SU-DHL-6 (cell line): ENCODE results near the gene GGT6.

Experiments used
- H2AFZ ChIP-seq: fragments of 200-600 bp; sonication (generic); 2 replicates; pipeline ENCODE4 v1.6.1; 2014; ENCODE audit warnings: low read depth, mild to moderate bottlenecking, moderate library complexity, mixed read lengths, antibody characterized with exemption, low read length; ENCODE audit not compliant: severe bottlenecking
- H3F3A ChIP-seq: fragments of 200-600 bp; shearing (Covaris generic); 2 replicates; pipeline ENCODE4 v1.6.0; 2016; ENCODE audit warnings: antibody characterized with exemption, mild to moderate bottlenecking; ENCODE audit not compliant: insufficient read depth
- H3K27ac ChIP-seq: fragments of 200-600 bp; sonication (generic); 2 replicates; pipeline ENCODE4 v1.5.1; 2016; ENCODE audit warnings: low read depth, mild to moderate bottlenecking, low read length, moderate library complexity, mixed read lengths
- H3K27me3 ChIP-seq: fragments of 200-600 bp; sonication (generic), shearing (Covaris generic); 2 replicates; pipeline ENCODE4 v1.6.0; 2014; ENCODE audit warnings: mild to moderate bottlenecking, low read length
- H3K36me3 ChIP-seq: fragments of 200-600 bp; sonication (generic); 2 replicates; pipeline ENCODE4 v1.6.1; 2014; ENCODE audit warnings: mild to moderate bottlenecking, low read length, mixed read lengths
- H3K4me2 ChIP-seq: fragments of 300-600, 200-600 bp; shearing (Covaris generic), sonication (generic); 2 replicates; pipeline ENCODE4 v1.6.0; 2014; ENCODE audit warnings: low read length, low read depth, mild to moderate bottlenecking; ENCODE audit not compliant: poor library complexity, severe bottlenecking
- H3K4me3 ChIP-seq: fragments of 200-600 bp; sonication (generic); 2 replicates; pipeline ENCODE4 v1.5.1; 2014; ENCODE audit warnings: antibody characterized with exemption, low read length, mild to moderate bottlenecking, mixed read lengths; ENCODE audit not compliant: insufficient read depth, poor library complexity, severe bottlenecking
- H3K79me2 ChIP-seq: fragments of 200-600 bp; sonication (generic); 2 replicates; pipeline ENCODE4 v1.6.1; 2014; ENCODE audit warnings: mild to moderate bottlenecking, low read length, moderate library complexity; ENCODE audit not compliant: insufficient read depth
- H3K9ac ChIP-seq: fragments of 200-600 bp; sonication (generic); 2 replicates; pipeline ENCODE4 v1.7.0; 2014; ENCODE audit warnings: mild to moderate bottlenecking, low read length
- H3K9me2 ChIP-seq: fragments of 200-600 bp; sonication (generic); replicated peaks from 2 replicates; pipeline ENCODE4 v1.6.1; 2014; ENCODE audit warnings: low read length; ENCODE audit not compliant: insufficient read depth
- H3K9me3 ChIP-seq: fragments of 200-600 bp; sonication (generic); 2 replicates; pipeline ENCODE4 v1.6.1; 2014; ENCODE audit warnings: low read length, mixed read lengths; ENCODE audit not compliant: insufficient read depth
- H4K20me1 ChIP-seq: fragments of 200-600 bp; sonication (generic); 2 replicates; pipeline ENCODE4 v1.6.1; 2014; ENCODE audit warnings: low read depth, mild to moderate bottlenecking, antibody characterized with exemption, low read length, moderate library complexity, mixed read lengths
- EZH2phosphoT487 ChIP-seq: fragments of 200-600 bp; sonication (generic), shearing (Covaris generic); conservative IDR thresholded peaks from 2 replicates; pipeline ENCODE4 v1.6.1; 2018; ENCODE audit warnings: mild to moderate bottlenecking, antibody characterized with exemption, low read length, moderate library complexity, mixed read lengths
- TF ChIP-seq, protein P1 (sequence below): fragments of 200-600 bp; sonication (generic); IDR thresholded peaks from one replicate; pipeline ENCODE4 v1.5.1; 2017; ENCODE audit warnings: antibody characterized with exemption, mild to moderate bottlenecking, low read length, moderate library complexity; ENCODE audit not compliant: insufficient read depth, poor library complexity, severe bottlenecking

The GGT6 gene

DNA sequence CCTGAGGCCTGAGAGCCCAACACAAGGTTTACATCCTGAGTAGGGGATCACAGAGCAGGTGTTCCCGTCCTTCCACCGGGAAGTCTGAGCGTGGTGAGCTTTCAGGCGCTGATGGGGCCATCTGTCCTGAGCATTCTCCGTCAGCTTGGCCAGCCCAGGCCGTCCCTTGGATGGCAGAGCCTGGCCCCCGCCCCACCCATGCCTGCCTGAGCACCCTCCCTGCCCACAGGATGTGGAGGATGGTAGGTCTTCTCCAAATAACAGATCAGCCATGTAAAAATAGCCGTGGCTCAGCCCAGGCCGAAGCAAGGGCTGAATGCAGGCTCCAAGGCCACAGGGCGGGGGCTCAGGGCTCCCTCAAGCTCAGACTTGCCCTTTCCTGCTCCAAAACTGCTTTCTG, 41.5 kb downstream of the GGT6 start:
- H3K4me3 ChIP-seq = peak overlapping the region; percentile 17
- peaks cover 9% of the 10 kb centered on the region for H3F3A ChIP-seq
- no peaks in the 10 kb centered on the region for H4K20me1 ChIP-seq
- no peaks in the 10 kb centered on the region for H3K36me3 ChIP-seq
- no peaks in the 10 kb centered on the region for H3K27me3 ChIP-seq
- peak overlapping the region; percentile 75 for H2AFZ ChIP-seq
- H3K9me2 ChIP-seq = no peaks in the 10 kb centered on the region
- no peak for TF ChIP-seq EZH2phosphoT487
- TF ChIP-seq, protein P1, sequence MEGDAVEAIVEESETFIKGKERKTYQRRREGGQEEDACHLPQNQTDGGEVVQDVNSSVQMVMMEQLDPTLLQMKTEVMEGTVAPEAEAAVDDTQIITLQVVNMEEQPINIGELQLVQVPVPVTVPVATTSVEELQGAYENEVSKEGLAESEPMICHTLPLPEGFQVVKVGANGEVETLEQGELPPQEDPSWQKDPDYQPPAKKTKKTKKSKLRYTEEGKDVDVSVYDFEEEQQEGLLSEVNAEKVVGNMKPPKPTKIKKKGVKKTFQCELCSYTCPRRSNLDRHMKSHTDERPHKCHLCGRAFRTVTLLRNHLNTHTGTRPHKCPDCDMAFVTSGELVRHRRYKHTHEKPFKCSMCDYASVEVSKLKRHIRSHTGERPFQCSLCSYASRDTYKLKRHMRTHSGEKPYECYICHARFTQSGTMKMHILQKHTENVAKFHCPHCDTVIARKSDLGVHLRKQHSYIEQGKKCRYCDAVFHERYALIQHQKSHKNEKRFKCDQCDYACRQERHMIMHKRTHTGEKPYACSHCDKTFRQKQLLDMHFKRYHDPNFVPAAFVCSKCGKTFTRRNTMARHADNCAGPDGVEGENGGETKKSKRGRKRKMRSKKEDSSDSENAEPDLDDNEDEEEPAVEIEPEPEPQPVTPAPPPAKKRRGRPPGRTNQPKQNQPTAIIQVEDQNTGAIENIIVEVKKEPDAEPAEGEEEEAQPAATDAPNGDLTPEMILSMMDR = no peak
- no peaks in the 10 kb centered on the region for H3K9me3 ChIP-seq
- peak overlapping the region; percentile 41 for H3K9ac ChIP-seq
- H3K27ac ChIP-seq = 0 out of 2 replicates have a peak overlapping the region, but pooled peaks have one; percentile 13
- H3K79me2 ChIP-seq = no peaks in the 10 kb centered on the region
- peak overlapping the region; percentile 53 for H3K4me2 ChIP-seq

DNA sequence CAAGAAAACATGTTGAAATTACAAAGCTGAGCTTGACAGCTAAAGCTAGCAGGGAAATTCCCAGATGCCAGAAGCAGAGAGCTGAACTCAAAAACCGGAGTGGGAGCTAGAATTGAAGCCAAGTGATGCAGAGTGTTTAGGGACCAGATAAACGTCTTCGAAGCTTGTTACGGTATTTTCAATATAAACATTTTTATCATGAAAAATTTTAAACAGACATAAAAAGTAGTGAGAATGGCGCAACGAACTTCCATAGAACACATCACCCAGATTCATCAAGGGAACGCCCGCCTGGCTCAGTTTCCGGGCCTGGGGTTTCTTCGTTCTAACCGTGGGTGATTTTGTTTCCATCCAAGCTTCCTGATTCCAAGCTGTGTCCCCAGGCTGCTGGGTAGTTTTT, 43.6 kb downstream of the GGT6 start:
- no peaks in the 10 kb centered on the region for H3K9me2 ChIP-seq
- H3K27me3 ChIP-seq = no peaks in the 10 kb centered on the region
- H3K4me2 ChIP-seq = no peak overlapping the region
- H4K20me1 ChIP-seq = no peaks in the 10 kb centered on the region
- no peaks in the 10 kb centered on the region for H3K36me3 ChIP-seq
- H2AFZ ChIP-seq = no peak overlapping the region
- no peak overlapping the region for H3K27ac ChIP-seq
- H3F3A ChIP-seq = 0 out of 2 replicates have a peak, but pooled peaks cover 5% of the 10 kb centered on the region
- H3K9me3 ChIP-seq = no peaks in the 10 kb centered on the region
- no peak for TF ChIP-seq EZH2phosphoT487
- TF ChIP-seq, protein P1 = no peak
- H3K9ac ChIP-seq = no peak overlapping the region
- H3K4me3 ChIP-seq = no peak overlapping the region
- no peaks in the 10 kb centered on the region for H3K79me2 ChIP-seq

DNA sequence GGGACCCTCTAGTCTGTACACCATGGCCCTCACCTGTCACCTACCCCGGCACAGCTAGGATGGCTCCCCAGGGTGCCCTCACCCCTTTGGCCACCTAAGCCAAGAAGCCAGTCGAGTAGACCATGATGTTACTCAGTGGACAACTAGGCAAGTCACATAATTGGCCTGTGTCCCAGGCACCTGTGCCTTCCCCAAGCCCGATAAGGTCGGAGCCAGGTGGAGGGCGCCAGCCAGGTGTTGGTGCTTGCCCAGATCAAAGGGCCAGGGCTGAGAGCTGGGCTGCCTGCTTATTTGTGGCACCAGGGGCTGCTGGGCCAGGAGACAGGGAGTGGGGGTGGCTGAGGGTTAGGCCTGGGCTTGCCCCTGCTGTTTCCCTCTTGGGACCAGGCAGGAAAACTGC, 44.9 kb downstream of the GGT6 start:
- Histone ChIP-seq H3K9me2 (no peaks in the 10 kb centered on the region), H3K4me2 (no peak overlapping the region), H3K9ac (no peak overlapping the region), H2AFZ (no peak overlapping the region), H3F3A (0 out of 2 replicates have a peak, but pooled peaks cover 5% of the 10 kb centered on the region), H3K79me2 (no peaks in the 10 kb centered on the region), H3K9me3 (no peaks in the 10 kb centered on the region), H3K27ac (no peak overlapping the region), H4K20me1 (no peaks in the 10 kb centered on the region), H3K27me3 (no peaks in the 10 kb centered on the region), H3K4me3 (no peak overlapping the region), H3K36me3 (no peaks in the 10 kb centered on the region)
- TF ChIP-seq, protein P1 = no peak
- no peak for TF ChIP-seq EZH2phosphoT487

DNA sequence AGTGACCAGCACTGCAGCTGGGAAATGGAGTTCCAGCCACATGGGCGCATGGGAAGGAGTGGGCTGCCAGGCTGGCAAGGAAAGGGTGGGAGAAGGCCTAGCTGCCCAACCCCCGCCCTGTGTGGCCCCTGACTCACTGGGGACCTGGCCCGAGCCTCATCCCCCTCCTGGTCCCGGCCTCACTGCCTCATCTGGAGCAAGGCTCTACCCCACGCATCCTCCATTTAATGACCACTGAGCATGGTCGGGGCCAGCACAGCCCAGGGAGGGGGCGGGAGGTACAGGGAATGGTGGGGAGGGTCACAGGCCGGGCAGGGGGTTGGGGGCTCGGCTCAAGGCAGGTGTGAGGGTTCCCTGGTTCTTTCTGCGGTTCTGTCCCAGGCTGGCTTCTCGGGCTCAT, 45.6 kb downstream of the GGT6 start:
- Histone ChIP-seq H3K27ac (no peak overlapping the region), H3K9ac (no peak overlapping the region), H3F3A (0 out of 2 replicates have a peak, but pooled peaks cover 5% of the 10 kb centered on the region), H3K79me2 (no peaks in the 10 kb centered on the region), H3K9me2 (no peaks in the 10 kb centered on the region), H3K4me2 (no peak overlapping the region), H3K4me3 (no peak overlapping the region), H4K20me1 (no peaks in the 10 kb centered on the region), H3K9me3 (no peaks in the 10 kb centered on the region), H3K36me3 (no peaks in the 10 kb centered on the region), H3K27me3 (no peaks in the 10 kb centered on the region), H2AFZ (no peak overlapping the region)
- TF ChIP-seq, protein P1 = no peak
- TF ChIP-seq EZH2phosphoT487 = no peak
